GM21381 (cell line): ENCODE measurements around the gene ADARB2.

Source experiments
- ATAC-seq: cut with Tn5 transposase; IDR thresholded peaks from one replicate; pipeline ENCODE4 v1.9.1; 2021; ENCODE audit warnings: mild to moderate bottlenecking, moderate library complexity; ENCODE audit not compliant: unreplicated experiment

Gene ADARB2

DNA sequence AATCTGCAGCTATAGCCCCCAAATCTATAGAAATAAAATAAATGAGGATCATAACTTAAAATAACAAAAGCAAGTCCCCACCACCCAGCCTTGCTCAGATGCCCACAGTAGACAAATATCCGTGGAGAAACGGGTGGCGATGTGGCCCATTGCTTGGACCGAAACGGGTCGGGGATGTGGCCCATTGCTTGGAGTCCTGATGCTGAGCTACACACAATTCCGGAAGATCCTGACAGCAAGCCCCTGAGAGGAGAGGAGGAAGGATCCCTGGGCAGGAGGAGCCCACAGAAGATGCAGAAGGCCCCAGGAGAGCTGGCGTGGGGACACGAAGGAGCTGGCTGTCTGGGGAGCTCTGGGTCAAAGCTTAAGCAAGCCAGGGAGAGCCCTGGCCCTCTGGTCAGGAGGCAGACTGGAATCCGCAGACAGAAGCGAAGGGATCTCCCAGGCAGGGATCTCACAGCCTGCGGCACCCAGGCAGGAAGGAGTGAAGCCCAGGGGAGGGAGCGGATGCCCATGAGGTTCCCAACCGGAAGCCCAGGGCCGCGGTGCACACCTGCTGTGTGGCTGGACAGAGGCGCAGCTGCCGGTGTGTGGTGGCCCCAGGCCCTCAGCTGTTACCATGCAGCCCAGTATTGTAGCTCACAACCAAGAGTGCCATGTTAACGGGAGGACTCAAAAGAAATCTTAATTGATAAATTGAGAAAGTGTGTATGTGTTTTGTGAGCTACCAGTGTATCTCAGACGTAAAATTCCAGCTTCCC, 138.8 kb downstream of the ADARB2 start:
- ATAC-seq: no peak

DNA sequence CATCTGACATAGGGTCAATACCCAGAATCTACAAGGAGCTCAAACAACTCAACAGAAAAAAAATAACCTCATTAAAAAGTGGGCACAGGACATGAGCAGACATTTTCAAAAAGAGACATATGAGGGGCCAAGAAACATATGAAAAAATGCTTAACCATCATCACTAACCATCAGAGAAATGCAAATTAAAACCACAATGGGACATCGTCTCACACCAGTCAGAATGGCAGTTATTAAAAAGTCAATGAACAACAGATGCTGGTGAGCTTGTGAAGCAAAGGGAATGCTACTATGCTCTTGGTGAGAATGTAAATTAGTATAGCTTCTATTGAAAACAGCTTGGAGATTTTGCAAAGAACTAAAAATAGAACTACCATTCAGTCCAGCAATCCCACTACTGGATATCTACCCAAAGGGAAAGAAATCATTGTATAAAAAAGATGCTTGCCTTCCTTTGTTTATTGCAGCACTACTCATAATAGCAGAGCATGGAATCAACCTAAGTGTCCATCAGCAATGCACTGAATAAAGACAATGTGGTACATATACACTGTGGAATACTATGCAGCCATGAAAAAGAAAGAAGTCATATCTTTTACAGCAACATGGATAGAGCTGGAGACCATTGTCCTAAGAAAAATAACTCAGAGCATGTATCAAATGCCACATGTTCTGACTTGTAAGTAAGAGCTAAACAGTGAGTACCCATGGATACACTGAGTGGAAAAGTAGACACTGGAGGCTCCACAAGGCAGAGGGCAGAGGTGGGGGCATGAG, 139.8 kb downstream of the ADARB2 start:
- peak; percentile 52 for ATAC-seq

DNA sequence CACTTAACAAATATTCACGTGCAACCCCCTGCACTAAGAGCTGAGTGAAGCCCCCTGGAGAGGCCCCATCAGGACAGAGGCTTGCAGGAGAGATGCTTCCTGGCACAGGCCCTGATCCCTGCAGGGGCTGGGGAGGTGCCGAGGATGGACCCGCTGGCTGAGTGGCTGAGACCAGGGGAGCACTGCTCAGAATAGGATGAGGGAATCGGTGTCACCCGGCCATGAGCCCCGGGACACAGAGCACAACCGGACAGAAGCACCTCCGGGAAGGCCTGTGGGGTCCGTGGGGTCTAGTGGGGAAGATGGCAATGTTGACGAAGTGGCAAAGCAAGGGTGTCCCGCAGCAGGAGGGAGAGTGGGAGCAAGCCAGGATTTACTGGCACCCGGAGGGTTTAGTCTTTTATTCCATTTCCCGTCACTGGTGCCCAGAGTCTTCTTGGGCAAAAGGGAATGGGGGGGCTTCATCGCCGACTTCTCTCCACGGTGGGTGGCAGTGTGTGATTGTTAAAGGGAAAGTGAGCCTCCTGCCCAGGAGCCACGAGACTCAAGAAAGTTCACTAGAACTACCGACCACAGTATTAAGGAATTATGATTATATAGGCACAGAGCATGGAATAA, 140.7 kb downstream of the ADARB2 start:
- no peak for ATAC-seq

DNA sequence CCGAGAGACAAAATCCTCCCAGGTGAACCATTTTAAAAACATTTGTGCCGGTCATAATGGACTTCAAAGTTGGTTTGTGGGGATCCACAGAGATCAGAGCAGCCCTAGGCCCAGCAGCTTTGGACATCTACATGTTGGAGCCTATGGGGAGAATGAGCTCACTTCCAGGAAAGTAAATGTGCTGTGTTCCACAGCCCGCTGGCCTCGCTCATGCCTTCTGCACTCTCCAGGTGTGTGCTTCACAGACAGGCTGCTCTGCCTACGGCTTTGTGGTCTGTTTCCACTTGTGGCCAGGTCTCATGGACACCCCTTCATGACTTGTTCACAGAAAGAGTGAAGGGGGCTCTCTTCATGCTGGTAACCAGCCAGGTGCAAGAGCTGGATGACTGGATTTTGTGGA, 141.6 kb downstream of the ADARB2 start:
- no peak for ATAC-seq

DNA sequence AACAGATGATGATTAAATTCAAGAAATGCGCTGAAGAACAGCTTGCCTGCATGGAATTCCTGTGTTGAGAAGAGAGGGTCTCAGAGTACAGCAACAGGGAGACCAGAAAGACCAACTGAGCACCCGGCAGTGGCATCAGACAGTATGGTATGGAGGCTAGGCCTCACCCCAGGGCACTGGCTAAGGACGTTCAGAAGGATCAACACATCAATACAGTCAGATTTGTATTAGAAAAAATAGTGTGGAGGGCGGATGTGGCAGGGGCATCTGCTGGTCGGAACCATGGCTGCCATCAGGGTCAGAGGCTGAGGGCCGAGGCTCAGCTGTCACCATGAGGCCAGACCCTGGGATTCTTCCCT, 142.1 kb downstream of the ADARB2 start:
- ATAC-seq: no peak

DNA sequence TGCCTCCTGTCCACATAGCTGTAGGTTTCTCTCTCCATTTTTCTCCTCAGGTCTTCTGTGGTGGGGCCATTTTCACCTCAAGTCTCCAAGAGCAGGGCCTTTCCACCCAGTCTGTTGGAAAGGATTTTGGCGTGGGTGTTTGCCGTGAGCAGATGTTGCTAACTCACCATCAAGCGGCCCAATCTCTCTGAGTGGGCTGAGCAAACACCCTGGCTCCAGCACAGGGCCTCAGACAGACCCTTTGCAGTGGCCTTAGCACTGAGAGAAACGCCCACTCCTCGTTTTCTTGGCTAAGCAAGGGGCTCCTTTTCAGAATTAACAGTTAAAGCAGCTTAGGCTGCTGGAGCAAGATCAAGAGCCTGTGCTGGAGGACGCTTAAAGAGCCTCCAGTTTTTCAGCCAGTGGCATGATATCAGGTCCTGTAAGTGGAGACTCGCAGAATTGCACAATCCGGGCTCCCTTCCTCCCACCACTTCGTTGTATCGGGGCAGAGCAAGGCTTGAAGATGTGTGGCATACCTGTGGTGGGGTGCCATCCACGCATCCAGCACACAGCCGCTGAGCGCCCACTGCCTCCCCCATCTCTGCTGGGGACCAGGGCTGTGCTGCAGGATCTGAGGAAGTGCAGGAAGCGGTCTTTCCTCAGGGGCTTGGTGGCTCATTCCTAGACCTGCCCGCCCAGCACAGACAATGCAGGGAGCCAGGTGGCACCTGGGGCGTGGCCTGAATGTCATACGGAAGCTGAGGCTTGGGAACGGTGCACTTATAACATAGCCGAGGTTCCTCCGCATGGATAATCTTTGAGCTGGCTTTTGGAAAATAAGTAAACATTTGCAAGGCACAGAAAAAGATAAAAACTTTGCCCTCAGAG, 142.7 kb downstream of the ADARB2 start:
- no peak for ATAC-seq

DNA sequence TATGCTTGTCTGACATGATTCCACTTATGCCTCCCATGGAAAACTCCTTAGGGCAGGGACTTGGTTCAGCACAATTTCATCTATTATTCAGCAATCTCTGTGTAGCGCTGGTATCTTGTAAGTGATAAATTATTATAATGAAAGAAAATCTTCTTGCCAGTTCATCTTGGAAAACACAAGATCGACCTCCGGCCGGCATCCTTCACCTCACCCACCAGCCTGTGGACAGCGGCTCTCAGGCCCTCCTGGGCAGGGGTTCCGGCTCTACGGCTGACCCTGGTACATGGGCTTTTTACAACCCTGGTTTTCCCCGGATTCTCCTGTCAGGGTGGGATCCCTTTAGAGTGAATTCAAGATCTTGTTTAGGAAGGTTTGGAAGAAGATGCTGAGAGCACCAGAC, 145.6 kb downstream of the ADARB2 start:
- ATAC-seq: no peak

DNA sequence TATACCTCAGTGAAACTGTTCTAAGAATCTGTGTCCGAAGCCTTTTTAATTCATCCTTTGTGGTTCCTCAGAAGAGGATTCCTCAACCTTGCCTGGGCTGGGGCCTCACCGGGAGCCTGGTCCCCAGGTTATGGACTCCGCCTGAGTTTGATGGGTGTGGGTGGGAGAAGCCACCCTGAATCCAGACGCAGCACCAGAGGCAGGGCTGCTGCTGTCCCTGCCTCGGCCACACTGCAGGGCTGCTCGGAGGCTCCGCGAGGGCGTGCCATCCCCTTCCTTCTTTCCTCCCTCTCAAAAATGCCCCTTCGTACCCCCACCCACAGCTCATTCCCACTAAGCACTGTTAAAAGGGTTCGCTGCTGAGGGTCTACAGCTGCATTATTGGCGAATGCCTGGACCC, 146.3 kb downstream of the ADARB2 start:
- ATAC-seq: no peak

DNA sequence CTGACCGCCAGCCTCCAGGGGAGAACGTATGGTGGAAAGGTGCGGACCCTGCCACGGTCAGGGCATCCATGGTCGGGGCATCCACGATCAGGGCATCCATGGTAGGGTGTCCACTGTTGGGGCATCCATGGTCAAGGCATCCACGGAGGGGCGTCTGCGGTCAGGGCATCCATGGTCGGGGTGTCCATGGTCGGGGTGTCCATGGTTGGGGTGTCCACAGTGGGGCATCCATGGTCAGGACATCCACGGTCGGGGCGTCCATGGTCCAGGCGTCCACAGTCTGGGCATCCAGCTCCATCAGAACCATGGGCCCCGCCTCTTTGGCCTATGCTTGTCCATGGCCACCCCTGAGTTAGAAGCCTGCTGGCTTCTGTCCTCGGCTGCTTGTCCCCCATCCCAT, 148.1 kb downstream of the ADARB2 start:
- ATAC-seq: no peak

DNA sequence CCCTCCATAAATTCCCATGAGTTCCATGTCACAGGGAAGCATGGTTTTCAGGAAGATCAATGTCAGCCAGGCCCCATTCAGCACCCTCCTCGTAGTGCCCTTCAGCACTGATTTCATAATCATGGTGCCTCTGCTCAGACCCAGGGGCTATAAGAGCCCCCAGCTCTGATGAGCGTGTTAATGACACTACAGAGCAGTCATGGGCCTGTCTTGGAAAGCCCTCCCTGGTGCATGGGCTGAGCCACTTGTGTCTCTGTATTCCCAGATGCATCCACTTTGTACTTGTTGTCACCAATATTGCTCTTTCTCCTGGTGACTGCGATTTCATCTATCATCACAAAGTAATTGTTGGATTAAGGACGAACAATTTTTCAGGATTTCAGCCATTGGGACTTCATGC, 154.6 kb downstream of the ADARB2 start:
- ATAC-seq: no peak

DNA sequence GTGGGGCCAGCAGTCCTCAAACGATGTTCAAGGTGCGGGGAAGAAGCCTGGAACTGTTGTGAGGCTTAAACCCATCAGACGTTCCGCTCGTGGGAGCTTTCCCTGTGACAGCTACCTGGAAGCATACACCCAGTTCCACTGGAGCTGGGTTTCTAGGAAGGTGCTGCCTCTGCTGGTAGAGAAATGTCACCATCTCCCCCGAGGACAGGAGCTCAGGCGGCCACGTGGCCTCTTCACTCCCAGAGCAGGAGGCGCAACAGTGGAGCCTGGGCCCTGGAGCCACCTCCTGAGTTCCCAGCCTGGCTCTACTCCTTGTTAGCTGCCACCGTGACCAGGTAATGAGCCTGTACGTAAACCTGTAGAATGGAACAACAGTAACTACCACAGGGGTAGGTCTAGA, 156.1 kb downstream of the ADARB2 start:
- no peak for ATAC-seq

DNA sequence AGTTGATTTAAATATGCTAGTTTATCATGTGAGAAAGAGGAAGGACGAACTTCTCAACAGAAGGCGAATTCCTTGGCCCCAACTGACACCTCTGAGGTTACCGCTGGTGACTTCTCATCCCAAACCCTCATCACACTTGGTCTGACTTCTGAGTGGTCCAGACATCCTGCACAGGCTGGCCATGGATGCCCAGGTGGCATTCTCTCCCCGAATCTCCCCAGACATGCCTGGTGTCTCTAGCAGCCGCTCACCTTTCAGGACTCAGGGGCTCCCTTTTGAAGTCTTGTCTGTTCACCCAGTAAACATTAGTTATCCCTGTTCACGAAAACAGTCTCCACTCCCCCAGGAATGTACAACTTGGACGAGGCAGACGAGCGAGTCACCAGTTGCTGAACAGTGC, 157.7 kb downstream of the ADARB2 start:
- no peak for ATAC-seq

DNA sequence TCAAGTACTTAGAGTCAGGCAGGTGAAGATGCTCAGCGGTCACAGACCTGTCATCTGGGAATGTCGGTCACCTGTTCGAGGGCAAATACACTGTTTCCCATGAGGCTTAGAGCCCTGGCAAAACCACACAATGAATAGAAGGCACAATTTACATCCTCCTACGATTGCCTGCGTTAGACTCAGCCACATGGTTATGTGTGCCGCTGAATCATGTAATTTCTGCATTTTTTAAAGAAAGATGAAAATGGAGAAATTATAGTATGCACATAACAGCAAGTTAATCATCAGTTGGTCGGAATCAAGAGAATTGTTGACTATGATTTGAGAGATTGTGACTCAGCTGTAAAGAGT, 158.2 kb downstream of the ADARB2 start:
- ATAC-seq: no peak

DNA sequence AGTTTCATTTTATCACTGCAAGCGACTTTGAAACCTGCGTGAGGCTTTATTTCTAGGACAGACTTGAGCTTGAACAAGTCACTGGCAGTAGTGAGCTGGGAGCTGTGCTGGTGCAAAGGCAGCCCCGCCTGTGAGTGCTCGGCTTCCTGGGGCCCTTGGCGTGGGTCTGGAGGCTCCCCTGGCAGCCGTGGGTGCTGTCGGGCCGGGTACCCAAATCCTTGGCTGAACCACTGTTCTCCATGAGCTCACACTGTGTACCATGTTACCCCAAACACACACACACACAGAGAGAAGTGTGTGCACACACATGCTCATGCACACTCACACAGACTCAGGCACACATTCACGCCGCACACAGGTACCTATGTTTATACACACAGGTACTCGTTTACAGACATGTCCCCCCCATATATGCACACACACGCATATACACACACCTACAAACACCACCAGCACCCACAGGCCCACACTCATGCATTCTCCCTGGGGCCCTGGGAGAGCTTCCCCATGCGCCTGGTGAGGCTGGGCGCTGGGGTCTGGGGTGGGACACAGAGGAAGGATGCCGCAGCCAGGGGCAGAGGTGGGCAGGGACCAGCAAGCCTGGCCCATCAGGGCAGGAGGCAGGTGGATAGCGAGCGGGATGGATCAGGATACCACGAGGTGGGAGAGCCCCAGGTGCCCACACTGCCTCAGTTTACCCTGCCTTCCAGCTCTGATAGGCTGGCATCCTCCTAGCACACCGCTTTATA, 158.8 kb downstream of the ADARB2 start:
- no peak for ATAC-seq

DNA sequence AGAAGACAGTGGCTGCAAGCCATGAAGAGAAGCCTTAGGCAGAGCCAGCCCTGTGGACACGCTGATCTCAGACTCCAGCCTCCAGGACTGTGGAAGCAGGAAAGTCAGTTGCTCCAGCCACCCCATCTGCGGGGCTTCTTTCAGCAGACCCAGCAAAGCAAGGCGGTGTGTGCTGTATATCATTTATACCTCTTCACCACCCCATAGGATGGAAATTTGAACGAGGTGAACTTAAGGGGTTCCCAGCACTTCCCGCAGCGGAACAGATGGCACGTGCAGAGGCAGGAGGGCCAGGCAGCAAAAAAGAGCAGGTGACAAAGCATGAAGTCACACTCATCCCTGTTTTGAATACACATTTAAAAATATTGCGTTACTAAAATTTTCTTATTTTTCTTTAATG, 159.4 kb downstream of the ADARB2 start:
- no peak for ATAC-seq

DNA sequence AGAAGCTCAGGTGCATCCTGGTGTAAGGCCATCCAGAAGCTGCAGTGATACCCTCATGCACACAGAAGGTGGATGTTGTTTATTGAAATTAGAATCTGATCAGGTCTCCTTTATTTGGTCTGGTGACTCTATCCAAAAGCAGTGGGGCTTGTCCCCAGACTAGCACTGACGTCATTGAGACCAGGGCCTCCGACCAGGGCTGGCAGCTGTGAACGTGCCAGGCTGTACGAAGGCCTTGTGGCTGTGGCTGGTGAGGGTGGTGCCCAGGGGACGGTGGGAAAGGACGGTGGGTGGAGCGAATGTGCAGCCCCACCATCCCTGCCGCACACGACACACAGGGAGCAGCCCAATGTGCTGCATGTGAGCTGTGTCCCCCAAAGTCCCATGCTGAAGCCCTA, 160.0 kb downstream of the ADARB2 start:
- ATAC-seq: no peak

DNA sequence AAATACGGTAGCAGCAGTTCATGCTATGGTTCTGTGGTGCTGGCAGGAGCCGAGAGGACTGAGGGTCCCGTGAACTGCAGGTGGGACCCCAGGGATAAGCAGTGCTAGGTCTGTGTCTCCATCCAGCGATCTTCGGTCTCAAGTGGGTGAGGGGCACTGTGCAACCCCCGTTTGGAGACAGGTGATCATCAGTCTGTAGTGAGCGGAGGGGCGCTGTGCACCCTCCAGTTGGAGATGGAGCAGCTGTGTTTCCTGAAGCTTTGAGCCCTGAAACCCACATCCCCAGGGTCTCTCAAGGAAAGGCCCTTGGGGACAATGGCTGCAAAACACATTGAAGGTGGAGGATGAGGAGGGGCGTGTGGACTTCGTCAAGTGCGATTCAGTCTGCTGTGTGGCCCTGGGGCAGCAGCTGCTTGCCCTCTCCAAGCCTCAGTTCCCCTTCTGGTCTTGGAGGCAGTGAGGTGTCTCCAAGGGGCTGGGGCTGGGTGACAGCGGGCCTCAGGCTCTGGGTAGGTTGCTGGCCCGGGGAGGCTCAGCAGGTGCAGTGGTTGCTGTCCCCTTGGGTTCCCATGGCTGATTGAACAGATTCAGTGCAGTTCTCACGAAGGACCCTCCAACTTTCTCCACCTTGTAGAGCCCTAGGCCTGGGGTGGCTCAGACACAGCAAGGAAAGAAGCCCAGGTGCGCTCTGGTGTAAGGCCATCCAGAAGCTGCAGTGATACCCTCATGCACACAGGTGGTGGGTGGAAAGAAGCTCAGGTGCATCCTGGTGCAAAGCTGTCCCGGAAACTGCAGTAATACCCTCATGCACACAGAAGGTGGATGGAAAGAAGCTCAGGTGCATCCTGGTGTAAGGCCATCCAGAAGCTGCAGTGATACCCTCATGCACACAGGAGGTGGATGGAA, 160.6 kb downstream of the ADARB2 start:
- no peak for ATAC-seq

DNA sequence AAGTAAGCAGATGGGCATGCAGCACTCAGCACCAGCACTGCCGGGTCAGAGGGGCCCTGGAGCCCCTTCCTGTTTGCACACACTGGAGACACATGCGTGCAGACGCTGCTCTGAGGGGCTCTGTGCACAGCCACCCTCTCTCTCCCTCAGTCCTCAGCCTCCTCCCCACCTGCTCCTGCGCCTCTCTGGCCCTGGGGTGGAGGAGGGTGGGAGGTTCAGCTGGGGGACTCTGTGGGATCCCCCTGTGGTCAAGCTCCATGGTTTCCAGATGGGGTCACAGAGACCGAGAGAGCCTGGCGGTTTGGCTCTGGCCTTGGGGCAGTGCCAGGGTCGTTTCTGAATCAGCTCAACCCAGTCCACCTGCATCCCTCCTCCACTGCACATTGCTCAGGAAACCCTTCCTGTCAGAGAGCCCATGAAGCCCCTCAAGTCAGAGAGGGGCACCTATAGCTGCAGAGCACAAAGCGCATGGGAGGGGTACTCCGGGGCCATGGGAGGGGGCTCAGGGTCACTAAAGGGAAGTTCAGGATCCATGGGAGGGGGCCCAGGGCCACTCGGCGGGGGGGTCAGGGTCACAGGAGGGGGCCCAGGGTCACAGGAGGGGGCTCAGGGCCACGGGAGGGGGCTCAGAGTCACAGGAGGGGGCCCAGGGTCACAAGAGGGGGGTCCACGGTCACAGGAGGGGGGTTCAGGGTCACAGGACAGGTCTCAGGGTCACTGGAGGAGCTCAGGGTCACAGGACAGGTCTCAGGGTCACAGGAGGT, 161.7 kb downstream of the ADARB2 start:
- no peak for ATAC-seq

DNA sequence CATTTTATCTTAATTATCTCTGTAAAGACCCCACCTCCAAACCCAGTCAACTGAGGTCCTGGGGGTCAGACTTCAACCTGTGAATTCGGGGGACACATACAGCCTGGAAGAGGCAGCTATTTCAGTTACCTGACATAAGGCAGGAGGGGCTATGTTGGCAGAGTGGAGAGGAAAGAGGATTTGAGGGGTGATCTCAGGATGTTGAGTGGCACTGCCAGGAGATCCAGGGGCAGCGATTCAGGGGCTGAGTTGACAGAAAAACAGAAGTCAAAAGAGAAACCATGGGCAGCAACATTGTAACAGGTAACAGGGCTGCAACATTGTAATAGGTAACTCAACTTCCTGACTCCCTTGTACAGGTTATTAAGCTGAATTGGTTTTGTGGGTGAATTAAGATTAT, 162.6 kb downstream of the ADARB2 start:
- ATAC-seq: no peak
